ENCODE data around the gene IFI44L.

IFI44L gene

GRCh38 chr1:78664763-78665162 is 44.5 kb downstream of the IFI44L start:
- in situ Hi-C loops (cut with MboI; ENCODE audit: low pct_unique_long_range_greater_than_20kb, low sequenced_read_pairs, unreplicated experiment): no loop called here
- no peak for DNase-seq (ENCODE audit: low spot score)
- TF ChIP-seq CTCF (IDR thresholded peaks at IDR 0.05; ENCODE audit: extremely low read depth, insufficient read depth, missing control alignments): no peak

- no peak for DNase-seq (ENCODE audit: low spot score)
- in situ Hi-C loops (cut with MboI; ENCODE audit: low pct_unique_long_range_greater_than_20kb, low sequenced_read_pairs, unreplicated experiment): no loop called here
- TF ChIP-seq CTCF (IDR thresholded peaks at IDR 0.05; ENCODE audit: extremely low read depth, insufficient read depth, missing control alignments): no peak
These were observed 45.6 kb downstream of the IFI44L start for GRCh38 chr1:78665809-78666208.

GRCh38 chr1:78667939-78668338 is 47.7 kb downstream of the IFI44L start:
- DNase-seq (ENCODE audit: low spot score): no peak
- in situ Hi-C loops (cut with MboI; ENCODE audit: low pct_unique_long_range_greater_than_20kb, low sequenced_read_pairs, unreplicated experiment): no loop called here
- no peak for TF ChIP-seq CTCF (IDR thresholded peaks at IDR 0.05; ENCODE audit: extremely low read depth, insufficient read depth, missing control alignments)

- in situ Hi-C loops (cut with MboI; ENCODE audit: low pct_unique_long_range_greater_than_20kb, low sequenced_read_pairs, unreplicated experiment): no loop called here
- no peak for DNase-seq (ENCODE audit: low spot score)
- TF ChIP-seq CTCF (IDR thresholded peaks at IDR 0.05; ENCODE audit: extremely low read depth, insufficient read depth, missing control alignments): no peak
These were observed 48.2 kb downstream of the IFI44L start for GRCh38 chr1:78668427-78668826.

GRCh38 chr1:78672428-78672827 is 52.2 kb downstream of the IFI44L start:
- no peak for DNase-seq (ENCODE audit: low spot score)
- TF ChIP-seq CTCF (IDR thresholded peaks at IDR 0.05; ENCODE audit: extremely low read depth, insufficient read depth, missing control alignments): no peak
- in situ Hi-C loops (cut with MboI; ENCODE audit: low pct_unique_long_range_greater_than_20kb, low sequenced_read_pairs, unreplicated experiment): no loop called here

- in situ Hi-C loops (cut with MboI; ENCODE audit: low pct_unique_long_range_greater_than_20kb, low sequenced_read_pairs, unreplicated experiment): no loop called here
- TF ChIP-seq CTCF (IDR thresholded peaks at IDR 0.05; ENCODE audit: extremely low read depth, insufficient read depth, missing control alignments): peak; percentile 18
- DNase-seq (ENCODE audit: low spot score): no peak
These were observed 52.9 kb downstream of the IFI44L start for GRCh38 chr1:78673120-78673519.

Measured in GM13977 (cell line).